HG03457 (cell line): ENCODE measurements around the gene ZBTB33.
A peak's percentile ranks its signal among the peaks of the same experiment; 100 is the strongest.

Source experiments
- ATAC-seq: cut with Tn5 transposase; IDR thresholded peaks from one replicate; pipeline ENCODE4 v1.9.1; 2021; ENCODE audit warnings: moderate number of reproducible peaks; ENCODE audit not compliant: unreplicated experiment

Gene ZBTB33, protein sequence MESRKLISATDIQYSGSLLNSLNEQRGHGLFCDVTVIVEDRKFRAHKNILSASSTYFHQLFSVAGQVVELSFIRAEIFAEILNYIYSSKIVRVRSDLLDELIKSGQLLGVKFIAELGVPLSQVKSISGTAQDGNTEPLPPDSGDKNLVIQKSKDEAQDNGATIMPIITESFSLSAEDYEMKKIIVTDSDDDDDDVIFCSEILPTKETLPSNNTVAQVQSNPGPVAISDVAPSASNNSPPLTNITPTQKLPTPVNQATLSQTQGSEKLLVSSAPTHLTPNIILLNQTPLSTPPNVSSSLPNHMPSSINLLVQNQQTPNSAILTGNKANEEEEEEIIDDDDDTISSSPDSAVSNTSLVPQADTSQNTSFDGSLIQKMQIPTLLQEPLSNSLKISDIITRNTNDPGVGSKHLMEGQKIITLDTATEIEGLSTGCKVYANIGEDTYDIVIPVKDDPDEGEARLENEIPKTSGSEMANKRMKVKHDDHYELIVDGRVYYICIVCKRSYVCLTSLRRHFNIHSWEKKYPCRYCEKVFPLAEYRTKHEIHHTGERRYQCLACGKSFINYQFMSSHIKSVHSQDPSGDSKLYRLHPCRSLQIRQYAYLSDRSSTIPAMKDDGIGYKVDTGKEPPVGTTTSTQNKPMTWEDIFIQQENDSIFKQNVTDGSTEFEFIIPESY

DNA sequence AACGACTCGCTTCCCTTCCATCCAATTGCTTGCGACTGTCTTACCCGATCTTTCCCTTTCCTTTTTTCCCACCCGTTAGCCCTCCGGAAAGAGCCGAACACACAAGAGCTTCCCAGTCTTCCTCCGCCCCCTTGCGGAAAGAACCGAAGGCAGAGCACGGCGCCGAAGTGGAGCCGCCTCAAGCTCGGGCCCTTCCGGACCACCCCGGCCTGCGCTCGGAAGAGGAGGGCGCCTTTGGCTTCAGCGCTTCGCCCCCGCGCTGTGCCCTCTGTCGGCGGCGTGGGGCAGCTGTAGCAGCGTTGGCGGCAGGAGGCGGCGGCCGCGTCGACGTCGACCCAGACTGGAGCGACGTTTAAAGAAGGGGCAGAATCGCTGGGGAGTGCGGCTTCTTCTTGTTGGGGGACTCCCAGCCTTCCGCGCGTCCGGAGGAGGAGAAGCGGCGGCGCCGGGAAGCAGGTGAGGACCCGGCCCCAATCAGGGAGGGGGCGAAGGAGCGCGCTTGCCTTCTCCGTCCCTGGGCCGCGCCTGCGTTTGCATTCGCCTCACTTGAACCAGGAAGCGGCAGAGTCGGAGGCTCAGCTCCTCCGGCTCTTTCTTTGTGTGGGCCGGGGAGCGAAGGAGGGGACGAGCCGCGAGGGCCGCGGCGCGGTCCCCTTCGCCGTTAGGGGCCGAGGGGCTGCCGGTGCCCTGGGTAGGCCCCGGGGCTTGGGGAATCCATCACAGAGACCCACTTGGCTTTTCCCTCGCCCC, at the start of gene ZBTB33:
ZBTB33 (plus strand) TSS at position 291 of the 750 bp plus-strand sequence. CDS start 2,604 bp downstream, outside the sequence.
- peak; percentile 98 for ATAC-seq

GRCh38 chrX:120200851-120201250, 49.8 kb upstream of the ZBTB33 start:
- ATAC-seq, result no peak

- no peak for ATAC-seq
Observed at GRCh38 chrX:120205816-120206753, 44.5 kb upstream of the ZBTB33 start.

DNA sequence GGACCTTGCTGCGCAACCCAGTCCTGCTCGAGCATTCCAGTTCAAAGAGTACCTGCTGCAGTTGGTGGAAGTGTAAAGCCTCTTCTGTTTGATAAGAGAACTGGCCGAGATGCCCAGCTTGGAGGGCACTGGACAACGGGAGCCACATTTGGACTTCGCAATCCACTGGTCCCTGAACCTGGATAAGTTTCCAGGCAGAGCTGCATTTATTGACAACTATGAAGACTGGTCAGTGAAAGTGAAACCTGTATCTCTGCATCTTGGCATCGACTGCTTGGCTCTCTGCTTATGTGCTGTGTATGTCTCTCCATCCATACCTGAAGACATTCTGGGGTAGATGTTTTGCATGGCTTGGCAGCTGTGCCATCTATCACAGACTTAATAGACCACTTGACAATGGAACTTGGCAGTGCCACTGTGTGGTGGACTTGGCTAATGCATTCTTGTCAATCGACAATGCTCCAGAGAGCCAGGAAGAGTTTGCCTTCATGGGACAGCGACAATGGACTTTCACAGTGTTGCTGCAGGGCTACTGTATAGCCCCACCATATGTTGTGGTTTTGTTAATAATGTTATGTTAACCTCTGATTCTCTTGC, 43.5 kb upstream of the ZBTB33 start:
- no peak for ATAC-seq

DNA sequence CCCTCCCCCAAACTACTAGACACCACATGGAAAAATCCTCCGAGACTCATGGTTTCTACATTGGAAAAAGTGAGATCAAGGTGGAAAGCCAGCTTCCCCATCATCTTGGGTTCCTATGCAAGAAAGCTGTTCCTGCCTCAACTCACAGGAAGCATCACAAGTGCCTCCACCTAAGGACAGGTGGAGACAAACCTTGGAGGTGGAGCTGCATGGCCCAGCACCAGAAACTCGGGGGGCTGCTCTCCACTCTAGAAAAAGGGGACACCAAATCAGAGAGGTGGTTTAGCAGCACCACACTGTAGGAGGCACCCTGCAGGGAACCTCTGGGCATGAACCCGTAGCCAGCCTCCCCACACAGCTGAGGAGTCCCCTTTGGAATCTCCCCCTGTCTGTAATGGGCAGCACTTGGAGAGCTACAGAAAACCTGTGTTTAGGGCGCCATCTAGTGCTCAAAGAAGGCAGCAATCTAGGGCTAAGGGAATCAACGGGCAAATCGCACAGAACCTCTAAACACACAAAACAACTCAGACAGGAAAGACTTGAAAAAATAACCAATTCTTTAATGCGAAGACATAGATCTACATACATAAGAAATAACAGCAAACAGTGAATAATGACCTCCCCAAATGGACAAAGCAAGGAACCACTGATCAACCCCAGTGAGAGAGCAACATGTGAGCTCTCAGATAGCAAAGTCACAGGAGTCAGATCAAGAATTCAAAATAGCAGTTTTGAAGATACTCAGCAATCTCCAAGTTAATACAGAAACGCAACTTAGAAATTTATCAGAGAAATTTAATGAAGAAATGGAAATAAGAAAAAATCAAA, 37.0 kb upstream of the ZBTB33 start:
- ATAC-seq, result no peak

DNA sequence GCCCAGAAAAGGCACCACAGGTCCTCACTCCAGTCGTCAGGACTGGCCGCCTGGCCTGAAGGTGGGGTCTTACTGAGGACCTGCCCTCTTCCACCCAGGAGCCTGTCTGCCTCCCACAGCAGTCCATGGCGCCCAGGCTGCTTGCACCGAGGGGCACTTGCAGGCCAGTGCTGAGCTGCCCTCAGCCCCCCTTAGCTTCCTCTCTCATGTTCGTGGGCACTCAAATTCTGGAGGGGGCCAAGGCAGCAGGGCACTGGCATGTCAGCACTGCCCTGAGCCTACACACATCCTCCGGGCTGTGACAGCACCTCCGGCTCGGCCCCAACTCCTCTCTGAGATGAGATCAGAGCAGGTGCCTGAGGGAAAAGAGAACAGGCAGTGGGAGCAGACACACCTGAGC, 27.2 kb upstream of the ZBTB33 start:
- ATAC-seq, result no peak

GRCh38 chrX:120224388-120224787, 26.2 kb upstream of the ZBTB33 start:
- ATAC-seq, result no peak

GRCh38 chrX:120228187-120228908, 22.3 kb upstream of the ZBTB33 start:
- ATAC-seq, result no peak

GRCh38 chrX:120235284-120235683, 15.3 kb upstream of the ZBTB33 start:
- no peak for ATAC-seq

GRCh38 chrX:120236687-120237479, 13.7 kb upstream of the ZBTB33 start:
- no peak for ATAC-seq

DNA sequence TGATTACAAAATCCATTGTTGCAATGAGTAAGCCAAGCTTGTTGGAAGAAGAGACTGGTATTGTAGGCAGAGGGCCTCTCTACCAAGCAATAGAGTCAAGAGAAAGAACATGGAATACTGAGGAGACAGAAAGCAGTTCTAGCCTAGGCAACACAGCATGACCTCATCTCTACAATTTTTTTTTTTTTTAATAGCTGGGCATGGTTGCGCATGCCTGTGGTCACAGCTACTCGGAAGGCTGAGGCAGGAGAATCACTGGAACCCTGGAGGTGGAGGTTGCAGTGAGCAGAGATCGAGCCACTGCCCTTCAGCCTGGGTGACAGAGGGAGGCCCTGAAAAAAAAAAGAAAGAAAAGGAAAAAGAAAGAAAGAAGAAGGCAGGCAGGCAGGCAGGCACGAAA, 11.7 kb upstream of the ZBTB33 start:
- no peak for ATAC-seq

GRCh38 chrX:120242813-120243212, 7.8 kb upstream of the ZBTB33 start:
- no peak for ATAC-seq

GRCh38 chrX:120244395-120244734, 6.2 kb upstream of the ZBTB33 start:
- ATAC-seq, result no peak

- ATAC-seq, result peak; percentile 68
Observed at GRCh38 chrX:120244735-120245498, 5.7 kb upstream of the ZBTB33 start.

DNA sequence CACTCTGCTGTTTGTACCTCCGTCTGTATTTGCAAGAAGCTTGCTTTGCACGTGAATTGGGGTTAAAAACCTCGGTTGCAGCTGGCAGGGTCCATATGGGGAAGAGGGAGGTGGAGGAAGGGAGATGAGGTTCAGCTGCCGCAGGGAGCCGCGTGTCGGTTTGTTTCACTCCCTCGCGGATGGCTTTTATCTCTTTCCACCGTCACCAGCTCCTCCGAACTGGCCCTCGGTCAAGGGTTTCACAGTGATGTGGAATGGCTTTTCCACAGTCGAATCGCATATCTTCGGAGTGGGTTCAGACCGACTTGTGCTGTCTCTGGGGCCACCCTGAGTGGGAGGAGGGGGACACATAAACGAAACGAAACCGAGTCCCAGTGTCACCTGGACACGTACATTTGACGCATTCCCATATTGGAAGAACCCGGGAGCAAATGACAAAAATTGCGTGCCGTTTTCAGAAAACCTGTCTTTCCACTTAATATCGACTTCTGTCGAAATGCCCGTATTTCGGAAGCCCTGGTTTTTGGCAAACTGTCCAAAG, 929 bp downstream of the ZBTB33 start:
- no peak for ATAC-seq

GRCh38 chrX:120253784-120254183, 3.2 kb downstream of the ZBTB33 start:
- no peak for ATAC-seq

- no peak for ATAC-seq
Observed at GRCh38 chrX:120260369-120260768, 9.8 kb downstream of the ZBTB33 start.
